ENCODE results near the gene SLC18A3.

The SLC18A3 gene

DNA sequence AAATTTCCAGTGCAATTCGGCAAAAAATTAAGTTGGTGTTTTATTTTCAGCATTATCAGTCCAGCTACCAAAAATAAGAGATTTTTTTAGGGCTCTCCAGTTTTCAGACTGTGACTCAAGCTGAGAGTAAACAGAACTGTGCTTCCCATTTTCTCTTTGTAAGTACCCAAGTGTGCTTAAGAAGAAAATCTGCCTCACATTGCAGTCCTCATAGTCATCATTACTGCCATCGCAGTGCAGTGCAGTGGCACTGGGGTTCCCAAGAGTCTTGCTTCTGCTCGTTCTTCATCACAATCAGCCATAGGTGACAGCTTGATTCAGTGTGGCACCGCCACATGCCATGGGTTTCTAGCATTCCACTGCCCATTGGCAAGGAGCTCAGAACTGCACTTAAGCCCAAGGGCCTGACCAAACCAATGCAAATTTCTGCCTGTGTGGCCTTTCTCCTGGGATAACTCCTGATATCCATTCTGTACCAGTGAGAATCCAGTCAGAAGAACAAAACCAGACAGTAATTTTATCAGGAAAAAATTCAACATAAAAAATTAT, 45.6 kb upstream of the SLC18A3 start:
- no peak for TF ChIP-seq GABPA (IDR thresholded peaks at IDR 0.05; ENCODE audit: low read depth)
- TF ChIP-seq, protein P1, sequence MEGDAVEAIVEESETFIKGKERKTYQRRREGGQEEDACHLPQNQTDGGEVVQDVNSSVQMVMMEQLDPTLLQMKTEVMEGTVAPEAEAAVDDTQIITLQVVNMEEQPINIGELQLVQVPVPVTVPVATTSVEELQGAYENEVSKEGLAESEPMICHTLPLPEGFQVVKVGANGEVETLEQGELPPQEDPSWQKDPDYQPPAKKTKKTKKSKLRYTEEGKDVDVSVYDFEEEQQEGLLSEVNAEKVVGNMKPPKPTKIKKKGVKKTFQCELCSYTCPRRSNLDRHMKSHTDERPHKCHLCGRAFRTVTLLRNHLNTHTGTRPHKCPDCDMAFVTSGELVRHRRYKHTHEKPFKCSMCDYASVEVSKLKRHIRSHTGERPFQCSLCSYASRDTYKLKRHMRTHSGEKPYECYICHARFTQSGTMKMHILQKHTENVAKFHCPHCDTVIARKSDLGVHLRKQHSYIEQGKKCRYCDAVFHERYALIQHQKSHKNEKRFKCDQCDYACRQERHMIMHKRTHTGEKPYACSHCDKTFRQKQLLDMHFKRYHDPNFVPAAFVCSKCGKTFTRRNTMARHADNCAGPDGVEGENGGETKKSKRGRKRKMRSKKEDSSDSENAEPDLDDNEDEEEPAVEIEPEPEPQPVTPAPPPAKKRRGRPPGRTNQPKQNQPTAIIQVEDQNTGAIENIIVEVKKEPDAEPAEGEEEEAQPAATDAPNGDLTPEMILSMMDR (IDR thresholded peaks at IDR 0.05; ENCODE audit: insufficient read depth, low read length) = no peak
- TF ChIP-seq SPI1 (IDR thresholded peaks at IDR 0.05; ENCODE audit: borderline replicate concordance, low read depth) = no peak
- TF ChIP-seq, protein P2, sequence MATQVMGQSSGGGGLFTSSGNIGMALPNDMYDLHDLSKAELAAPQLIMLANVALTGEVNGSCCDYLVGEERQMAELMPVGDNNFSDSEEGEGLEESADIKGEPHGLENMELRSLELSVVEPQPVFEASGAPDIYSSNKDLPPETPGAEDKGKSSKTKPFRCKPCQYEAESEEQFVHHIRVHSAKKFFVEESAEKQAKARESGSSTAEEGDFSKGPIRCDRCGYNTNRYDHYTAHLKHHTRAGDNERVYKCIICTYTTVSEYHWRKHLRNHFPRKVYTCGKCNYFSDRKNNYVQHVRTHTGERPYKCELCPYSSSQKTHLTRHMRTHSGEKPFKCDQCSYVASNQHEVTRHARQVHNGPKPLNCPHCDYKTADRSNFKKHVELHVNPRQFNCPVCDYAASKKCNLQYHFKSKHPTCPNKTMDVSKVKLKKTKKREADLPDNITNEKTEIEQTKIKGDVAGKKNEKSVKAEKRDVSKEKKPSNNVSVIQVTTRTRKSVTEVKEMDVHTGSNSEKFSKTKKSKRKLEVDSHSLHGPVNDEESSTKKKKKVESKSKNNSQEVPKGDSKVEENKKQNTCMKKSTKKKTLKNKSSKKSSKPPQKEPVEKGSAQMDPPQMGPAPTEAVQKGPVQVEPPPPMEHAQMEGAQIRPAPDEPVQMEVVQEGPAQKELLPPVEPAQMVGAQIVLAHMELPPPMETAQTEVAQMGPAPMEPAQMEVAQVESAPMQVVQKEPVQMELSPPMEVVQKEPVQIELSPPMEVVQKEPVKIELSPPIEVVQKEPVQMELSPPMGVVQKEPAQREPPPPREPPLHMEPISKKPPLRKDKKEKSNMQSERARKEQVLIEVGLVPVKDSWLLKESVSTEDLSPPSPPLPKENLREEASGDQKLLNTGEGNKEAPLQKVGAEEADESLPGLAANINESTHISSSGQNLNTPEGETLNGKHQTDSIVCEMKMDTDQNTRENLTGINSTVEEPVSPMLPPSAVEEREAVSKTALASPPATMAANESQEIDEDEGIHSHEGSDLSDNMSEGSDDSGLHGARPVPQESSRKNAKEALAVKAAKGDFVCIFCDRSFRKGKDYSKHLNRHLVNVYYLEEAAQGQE (IDR thresholded peaks at IDR 0.05; ENCODE audit: insufficient replicate concordance, low read depth) = no peak
- TF ChIP-seq POLR2AphosphoS5 (IDR thresholded peaks at IDR 0.05; ENCODE audit: low read depth) = no peak
- H3K27ac ChIP-seq (replicated peaks) = no peak overlapping the region
- DNase-seq (ENCODE audit: low read depth in 1 of 2, low spot score in 1 of 2) = no peak
- H3K4me3 ChIP-seq (replicated peaks; ENCODE audit: insufficient read depth, low read length) = no peak overlapping the region
- no peaks in the 10 kb centered on the region for H3K27me3 ChIP-seq (ENCODE audit: insufficient read depth, poor library complexity, severe bottlenecking)

DNA sequence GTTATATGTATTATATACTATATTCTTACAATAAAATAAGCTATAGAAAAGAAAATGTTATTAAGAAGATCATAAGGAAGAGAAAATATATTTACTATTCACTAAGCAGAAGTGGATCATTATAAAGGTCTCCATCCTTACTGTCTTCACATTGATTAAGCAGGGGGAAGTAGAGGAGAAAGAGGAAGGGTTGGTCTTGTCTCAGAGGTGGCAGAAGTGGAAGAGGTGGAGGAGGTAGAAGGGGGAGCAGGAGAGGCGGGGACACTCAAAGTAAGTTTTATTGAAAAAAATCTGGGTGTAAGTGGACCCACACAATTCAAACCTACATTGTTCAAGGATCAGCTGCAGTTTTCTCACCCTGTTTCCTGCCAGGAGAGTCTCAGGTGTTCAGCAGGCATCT, 42.3 kb upstream of the SLC18A3 start:
- Histone ChIP-seq H3K27me3 (ENCODE audit: insufficient read depth, poor library complexity, severe bottlenecking) (no peaks in the 10 kb centered on the region), H3K27ac (replicated peaks) (no peak overlapping the region), H3K4me3 (replicated peaks; ENCODE audit: insufficient read depth, low read length) (no peak overlapping the region)
- peak; percentile 11 to 17 for DNase-seq (ENCODE audit: low read depth in 1 of 2, low spot score in 1 of 2)
- TF ChIP-seq SPI1 (IDR thresholded peaks at IDR 0.05; ENCODE audit: borderline replicate concordance, low read depth) = peak; percentile 59
- TF ChIP-seq, protein P1 (IDR thresholded peaks at IDR 0.05; ENCODE audit: insufficient read depth, low read length) = no peak

DNA sequence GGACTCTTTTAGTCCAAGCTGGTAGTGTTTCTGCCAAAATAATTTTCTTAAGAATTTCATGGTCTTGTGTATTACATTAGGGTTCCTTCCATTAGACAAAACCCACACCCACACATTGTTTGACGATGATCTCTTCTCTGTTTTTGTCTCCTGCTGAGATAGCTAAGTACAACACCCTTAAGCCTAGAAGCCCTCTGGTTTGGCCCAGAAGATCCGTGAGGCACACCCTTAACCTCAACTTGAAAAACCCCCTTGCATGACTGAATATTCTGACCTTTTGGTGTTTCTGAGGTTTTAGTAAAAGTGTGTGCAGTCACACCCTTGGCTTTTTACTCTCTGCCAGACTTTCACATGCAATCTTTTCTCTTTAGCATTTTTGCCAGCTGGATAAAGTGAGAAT, 41.9 kb upstream of the SLC18A3 start:
- TF ChIP-seq GABPA (IDR thresholded peaks at IDR 0.05; ENCODE audit: low read depth) (no peak), POLR2AphosphoS5 (IDR thresholded peaks at IDR 0.05; ENCODE audit: low read depth) (no peak), SPI1 (IDR thresholded peaks at IDR 0.05; ENCODE audit: borderline replicate concordance, low read depth) (no peak)
- TF ChIP-seq, protein P1 (IDR thresholded peaks at IDR 0.05; ENCODE audit: insufficient read depth, low read length) = no peak
- TF ChIP-seq, protein P2 (IDR thresholded peaks at IDR 0.05; ENCODE audit: insufficient replicate concordance, low read depth) = no peak
- no peak for DNase-seq (ENCODE audit: low read depth in 1 of 2, low spot score in 1 of 2)
- no peaks in the 10 kb centered on the region for H3K27me3 ChIP-seq (ENCODE audit: insufficient read depth, poor library complexity, severe bottlenecking)
- H3K4me3 ChIP-seq (replicated peaks; ENCODE audit: insufficient read depth, low read length) = no peak overlapping the region
- no peak overlapping the region for H3K27ac ChIP-seq (replicated peaks)

DNA sequence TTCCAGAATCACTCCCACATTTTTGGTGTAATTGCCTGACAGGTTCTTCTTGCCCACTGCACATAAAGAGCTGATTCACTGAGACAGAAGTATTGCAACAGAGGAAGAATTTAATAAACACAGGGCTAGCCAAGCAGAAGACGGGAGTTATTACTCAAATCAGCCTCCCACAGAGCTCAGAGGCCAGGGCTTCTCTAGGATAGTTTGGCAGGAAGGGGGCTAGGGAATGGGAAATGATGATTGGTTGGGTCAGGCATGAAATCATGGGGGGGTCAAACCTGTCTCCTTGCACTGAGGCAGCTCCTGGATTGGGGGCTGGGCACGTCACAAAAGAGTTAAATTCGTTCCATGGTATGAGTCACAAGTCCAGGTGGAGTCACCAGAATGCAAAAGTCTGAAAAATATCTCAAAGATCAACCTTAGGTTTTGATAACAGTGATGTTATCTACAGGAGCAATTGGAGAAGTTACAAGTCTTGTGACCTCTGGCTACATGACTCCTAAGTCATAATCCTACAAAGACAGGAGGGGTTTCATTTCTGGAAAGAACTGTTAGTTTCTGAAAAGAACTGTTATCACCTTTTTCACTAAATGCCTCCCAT, 41.0 kb upstream of the SLC18A3 start:
- DNase-seq (ENCODE audit: low read depth in 1 of 2, low spot score in 1 of 2) = peak in 1 of 2 experiments; percentile 57
- H3K4me3 ChIP-seq (replicated peaks; ENCODE audit: insufficient read depth, low read length) = no peak overlapping the region
- H3K27me3 ChIP-seq (ENCODE audit: insufficient read depth, poor library complexity, severe bottlenecking) = no peaks in the 10 kb centered on the region
- H3K27ac ChIP-seq (replicated peaks) = no peak overlapping the region
- TF ChIP-seq SPI1 (IDR thresholded peaks at IDR 0.05; ENCODE audit: borderline replicate concordance, low read depth) = no peak
- TF ChIP-seq, protein P2 (IDR thresholded peaks at IDR 0.05; ENCODE audit: insufficient replicate concordance, low read depth) = no peak
- no peak for TF ChIP-seq POLR2AphosphoS5 (IDR thresholded peaks at IDR 0.05; ENCODE audit: low read depth)
- TF ChIP-seq GABPA (IDR thresholded peaks at IDR 0.05; ENCODE audit: low read depth) = no peak

All from HL-60 (cell line).